Stimulated activated CD4-positive, alpha-beta T cell treated with anti-CD3 and anti-CD28 coated beads, Interleukin-2, amount 100 ng/mL, for 24 hours (primary cell): ENCODE results near the gene LRRN1.

ENCODE experiments used
- DNase-seq, 2 donors: peaks; one replicate each; pipeline ENCODE4 v3.0.0-alpha.2; 2020

The LRRN1 gene

DNA sequence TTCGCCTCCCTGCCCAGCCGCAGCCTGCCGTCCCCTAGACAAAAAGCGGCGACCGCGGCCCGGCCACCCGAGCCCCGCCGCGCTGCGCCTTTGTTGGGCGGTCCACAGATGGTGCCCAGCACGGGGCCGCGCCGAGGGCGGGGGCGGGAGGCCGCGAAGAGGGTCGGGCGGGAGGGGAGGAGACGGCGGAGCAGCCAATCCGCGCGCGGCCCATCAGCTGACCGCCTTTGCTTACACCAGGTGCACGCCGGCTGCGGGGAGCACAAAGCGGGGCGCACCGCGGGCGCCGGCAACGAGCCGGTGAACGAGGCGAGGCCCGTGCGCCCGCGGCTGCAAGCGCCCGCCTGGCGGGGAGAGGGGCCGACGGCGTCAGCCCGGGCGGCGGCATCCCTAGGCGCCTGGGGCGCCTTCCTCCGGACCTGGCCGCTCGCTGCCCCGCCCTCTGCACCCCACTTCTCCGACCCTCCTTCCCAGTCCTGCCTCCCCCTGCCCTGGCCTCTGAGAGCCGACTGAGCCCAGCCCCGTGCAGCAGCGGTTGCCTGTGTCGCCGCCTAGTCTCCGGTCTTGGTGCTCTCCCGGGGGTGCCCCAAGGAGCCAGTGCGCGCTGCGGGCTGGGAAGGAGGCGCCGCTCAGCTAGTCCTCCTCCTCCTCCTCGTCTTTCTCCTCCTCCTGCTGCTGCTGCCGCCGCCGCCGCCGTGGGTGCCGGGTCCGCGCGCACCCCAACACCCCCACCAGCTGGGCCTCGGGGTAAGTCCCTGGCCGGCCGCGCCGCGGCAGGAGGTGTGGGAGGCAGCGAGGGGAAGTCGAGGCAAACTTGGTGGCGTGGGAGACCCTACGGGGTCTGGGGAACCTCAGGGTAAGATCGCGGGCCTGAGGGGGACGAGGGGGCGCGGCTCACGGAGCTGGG lies at the start of gene LRRN1:
Gene LRRN1 (plus strand): TSS at position 259 of the 907 bp plus-strand sequence. CDS start 45,211 bp downstream, outside the sequence.
- peak; percentile 22 to 66 for DNase-seq

DNA sequence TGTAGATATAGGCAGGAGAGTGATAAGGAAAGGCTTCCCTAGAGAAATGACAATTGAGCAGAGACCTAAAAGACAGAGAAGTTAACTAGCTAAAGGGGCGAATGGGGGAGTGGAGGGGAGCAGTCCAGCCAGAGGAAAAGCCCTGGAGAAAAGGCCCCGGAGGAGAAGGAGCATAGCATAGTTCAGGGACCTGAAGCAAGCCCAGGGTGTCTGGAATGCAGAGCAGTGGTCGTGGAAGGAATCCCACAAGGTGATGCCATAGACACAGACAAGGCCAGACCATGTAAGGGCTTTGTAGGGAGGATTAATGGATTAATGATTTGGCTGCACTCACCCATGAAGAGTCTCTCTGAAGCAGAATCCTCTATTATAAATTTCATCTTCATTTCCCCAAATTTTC lies 45.8 kb upstream of the LRRN1 start:
- no peak for DNase-seq

- no peak for DNase-seq
Measured at GRCh38 chr3:3765661-3766060, 33.6 kb upstream of the LRRN1 start.

DNA sequence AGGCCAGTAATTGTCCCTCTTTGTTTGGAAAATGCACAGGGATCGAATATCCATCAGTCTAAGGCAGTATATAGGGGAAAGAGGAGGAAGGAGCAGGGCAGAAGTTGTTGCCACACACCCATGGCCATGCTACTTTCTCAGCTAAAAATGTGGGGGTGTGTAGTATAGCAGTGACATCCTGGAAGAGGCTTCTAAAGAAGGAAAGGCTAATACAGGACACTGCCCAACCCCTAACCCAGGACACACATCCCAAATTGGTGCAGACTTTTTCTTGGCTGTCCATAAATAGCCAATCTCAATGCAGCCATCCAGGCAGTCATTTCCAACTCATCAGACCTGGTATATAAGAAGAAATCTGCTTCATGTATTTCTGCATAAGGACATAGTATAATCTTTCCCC lies 33.1 kb upstream of the LRRN1 start:
- no peak for DNase-seq

DNA sequence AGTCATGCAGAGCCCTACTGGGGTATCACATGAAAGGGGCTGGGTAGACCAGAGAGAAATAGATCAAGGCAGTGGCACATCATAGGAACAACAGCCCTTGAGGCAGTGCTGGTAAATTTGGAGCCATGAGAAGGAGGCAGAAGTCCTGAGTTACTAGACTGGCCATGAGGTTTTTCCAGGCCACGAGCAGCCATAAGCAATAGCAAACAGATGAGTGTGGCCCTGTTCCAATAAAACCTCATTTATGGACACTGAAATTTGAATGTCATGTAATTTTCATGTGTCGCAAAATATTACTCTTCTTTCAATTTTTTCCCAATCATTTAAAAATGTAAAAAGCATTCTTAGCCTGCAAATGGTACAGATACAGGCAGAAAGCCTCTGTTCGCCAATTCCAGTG lies 28.1 kb upstream of the LRRN1 start:
- no peak for DNase-seq

DNA sequence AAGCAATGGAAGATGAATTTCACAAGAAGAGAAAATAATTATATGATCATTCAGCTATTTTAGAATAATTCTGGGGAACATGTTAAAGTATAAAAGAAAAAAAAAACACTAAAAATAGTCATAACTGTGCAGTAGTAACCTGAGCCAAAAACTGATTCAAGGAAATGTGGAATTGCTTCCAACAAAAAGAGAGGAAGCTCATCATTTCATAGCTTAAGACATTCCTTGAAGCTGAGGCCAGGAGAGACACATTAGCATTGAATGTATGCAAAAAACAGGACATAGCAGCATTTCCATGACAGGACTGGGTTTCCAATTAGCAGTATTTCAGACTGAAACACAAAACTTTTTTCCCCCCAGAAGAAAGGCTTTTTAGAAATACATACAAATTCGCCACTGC lies 27.7 kb upstream of the LRRN1 start:
- no peak for DNase-seq

DNA sequence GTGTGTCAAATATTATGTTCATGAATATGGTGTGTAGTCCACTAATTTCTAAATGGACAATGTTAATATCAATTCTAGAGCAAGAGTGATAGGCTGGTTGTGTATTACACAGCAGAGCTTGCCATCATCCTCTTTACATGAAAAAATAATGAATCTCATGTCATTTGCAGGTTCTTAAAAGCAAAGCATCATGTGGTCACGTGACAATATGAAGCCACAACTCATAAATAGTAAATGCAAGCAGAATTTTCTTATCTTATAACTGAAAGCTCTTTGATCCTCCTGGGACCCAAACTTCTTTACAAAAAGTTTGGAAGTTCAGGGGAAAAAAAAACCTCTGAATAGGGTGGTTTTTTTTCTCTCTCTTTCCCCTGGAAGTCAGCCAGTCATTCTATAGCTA lies 26.9 kb upstream of the LRRN1 start:
- DNase-seq, result no peak

GRCh38 chr3:3772920-3773319 lies 26.3 kb upstream of the LRRN1 start:
- no peak for DNase-seq

DNA sequence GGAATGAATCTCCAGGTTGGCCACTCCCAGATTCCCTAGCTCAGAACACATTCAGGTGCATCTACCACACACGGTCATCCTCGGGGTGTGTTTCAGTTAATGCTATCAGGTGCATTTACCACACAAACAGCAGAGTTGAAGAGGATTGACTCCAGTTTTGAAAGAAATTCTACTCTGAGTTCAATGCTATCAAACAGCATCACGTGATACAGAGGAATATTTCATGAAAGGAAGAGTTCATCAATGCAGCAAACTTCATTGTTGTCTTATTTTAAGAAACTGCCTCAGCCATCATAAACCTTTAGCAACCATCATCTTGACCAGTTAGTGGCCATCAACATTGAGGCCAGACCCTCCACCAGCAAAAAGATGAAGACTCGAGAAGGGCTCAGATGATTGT lies 22.6 kb upstream of the LRRN1 start:
- no peak for DNase-seq

GRCh38 chr3:3778216-3778615 lies 21.0 kb upstream of the LRRN1 start:
- DNase-seq, result no peak

GRCh38 chr3:3778641-3779270 lies 20.5 kb upstream of the LRRN1 start:
- no peak for DNase-seq

- DNase-seq, result no peak
Measured at GRCh38 chr3:3782457-3782856, 16.8 kb upstream of the LRRN1 start.

DNA sequence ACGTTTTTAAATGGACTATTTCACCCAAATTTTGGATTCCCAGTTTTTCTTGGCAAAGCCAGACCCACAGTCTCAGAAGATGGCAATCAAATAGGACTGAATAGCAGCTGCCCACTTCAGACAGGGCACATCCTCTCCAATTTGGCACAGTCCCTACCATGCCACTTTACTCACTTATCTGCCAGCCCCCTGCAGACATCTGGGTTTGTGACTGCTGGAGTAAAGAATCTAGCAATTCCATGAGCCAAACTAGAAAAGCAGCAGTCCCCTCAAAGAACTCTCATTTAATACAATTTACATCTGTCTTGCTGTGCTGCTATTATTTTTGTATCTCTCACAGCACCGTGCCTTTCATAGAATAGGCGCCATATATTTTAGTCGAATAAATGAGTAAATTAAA lies 16.0 kb upstream of the LRRN1 start:
- no peak for DNase-seq

DNA sequence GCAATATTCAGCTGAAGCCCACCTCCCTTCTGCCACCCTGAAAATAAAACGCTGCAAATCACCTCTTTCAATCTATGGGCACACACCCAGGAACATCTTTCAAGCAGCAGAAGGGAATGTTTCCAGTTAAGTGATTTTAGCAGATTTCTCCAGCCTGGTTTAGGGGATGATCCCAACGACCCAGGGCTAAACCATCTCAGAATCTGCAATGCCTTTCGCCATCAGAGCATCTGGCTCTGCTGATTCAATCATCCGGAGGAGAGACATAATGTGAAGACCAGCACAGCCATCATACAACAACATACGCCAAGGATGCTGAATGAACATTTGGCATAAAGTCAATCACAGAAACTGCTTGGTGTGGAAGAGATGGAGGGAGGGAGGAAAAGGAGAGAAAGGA lies 15.5 kb upstream of the LRRN1 start:
- no peak for DNase-seq

DNA sequence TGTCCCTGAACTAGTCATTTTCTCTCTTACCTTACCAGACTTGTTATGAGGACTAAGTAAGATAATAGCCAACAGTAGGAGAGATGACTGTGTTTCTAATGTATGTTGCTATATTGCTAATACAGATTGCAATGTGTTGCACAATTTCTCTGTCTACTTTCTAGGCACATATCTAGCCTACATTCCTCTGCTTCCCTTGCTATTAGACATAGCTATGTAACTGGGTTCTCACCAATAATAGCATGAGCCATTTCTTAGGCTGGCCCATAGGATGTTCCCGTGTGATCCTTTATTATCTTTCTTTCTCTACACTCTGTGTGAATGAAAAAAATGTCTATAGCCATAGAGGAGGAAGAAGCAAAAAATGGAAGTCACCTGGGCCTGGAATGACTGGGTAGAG lies 6.8 kb upstream of the LRRN1 start:
- DNase-seq, result no peak

DNA sequence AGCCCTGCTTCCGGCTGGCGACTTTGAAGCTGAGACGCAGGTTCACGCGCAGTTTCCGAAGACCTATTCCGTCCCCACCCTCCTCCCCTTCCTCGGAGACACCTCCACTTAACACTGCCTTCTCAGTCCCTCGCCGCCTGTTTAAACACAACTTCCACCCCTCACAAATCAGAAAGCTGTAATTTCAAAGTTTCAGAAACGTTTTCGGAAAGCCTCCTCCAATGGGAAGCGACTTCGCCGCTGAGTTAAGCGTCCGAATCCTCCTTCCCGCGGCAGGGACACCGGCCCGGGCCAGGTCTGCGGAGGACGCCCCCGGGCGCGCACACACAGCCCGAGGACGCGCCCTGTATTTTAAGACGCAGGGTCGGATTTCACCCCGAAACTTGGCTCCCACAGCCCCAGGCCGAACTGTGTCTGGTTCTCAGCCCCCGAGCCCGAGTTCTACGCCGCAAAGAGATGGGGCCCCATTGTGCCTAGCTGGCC lies 559 bp upstream of the LRRN1 start:
- DNase-seq, result peak; percentile 16 to 35

- DNase-seq, result peak in 1 of 2 donors; percentile 14
Measured at GRCh38 chr3:3800080-3800455, 837 bp downstream of the LRRN1 start.

GRCh38 chr3:3800685-3801493 lies 1.7 kb downstream of the LRRN1 start:
- DNase-seq, result peak in 1 of 2 donors; percentile 13

DNA sequence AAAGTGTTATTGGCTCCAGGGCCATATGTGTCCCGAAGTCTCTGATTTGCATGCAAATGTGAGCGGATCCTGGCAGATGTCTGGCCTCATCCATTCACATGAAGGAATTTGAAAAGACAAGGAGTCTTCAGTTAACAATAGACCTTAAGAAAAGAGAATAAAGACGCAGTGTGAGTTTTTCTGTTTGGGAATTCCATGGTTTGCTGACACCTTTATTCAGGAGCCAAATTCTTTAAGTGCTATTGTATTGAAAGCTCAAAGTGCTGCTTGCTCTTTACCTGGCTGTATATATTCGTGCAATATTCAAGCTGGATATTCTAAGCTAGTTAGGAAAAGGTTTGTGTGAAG lies 2.2 kb downstream of the LRRN1 start:
- DNase-seq, result no peak

GRCh38 chr3:3802046-3802445 lies 2.8 kb downstream of the LRRN1 start:
- DNase-seq, result no peak

GRCh38 chr3:3804560-3804959 lies 5.3 kb downstream of the LRRN1 start:
- DNase-seq, result no peak

- no peak for DNase-seq
Measured at GRCh38 chr3:3806092-3806491, 6.9 kb downstream of the LRRN1 start.

DNA sequence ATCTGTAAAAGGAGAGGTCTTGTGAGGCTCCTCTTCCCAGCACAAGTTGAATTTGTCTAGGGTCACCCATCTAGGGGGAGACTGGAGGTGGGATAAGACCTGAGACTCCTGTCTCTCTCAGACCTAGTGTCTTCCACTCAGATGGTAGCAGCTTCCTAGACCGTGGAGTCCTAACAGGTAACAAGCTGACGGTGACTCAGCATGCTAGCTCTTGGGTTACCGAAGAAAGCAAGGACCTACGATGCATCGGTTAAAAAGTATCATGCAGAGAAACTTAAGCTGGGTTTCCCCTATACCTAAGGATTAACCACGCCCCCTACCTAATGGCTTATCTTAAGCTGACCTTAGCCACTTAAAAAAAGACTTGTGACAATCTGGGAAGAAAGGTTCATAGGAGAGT lies 7.6 kb downstream of the LRRN1 start:
- DNase-seq, result no peak

DNA sequence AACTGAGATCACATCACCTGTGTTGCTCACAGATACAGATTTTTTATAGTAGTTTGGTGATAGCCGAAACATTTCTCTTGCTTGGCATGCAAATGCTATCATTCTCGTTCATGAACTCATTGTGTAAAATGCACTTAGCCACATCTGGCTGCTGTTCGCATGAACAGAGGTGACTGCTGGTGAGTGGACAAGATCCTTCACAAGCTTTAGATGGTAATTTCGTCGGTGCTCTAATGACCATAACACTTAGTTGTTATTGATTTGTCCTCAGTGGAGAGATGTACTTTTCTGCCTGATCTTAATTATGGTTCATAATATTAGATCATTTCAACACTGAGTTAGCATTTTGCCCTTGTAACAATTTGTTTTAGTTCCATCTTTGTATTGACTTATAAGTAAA lies 13.8 kb downstream of the LRRN1 start:
- no peak for DNase-seq
